HEK293 (cell line): ENCODE results near the gene KRTAP5-2.

Experiments used
- CTCF ChIA-PET: fragments of 350-600 bp; formaldehyde crosslinking; extraction: SDS; loops from one replicate; lab custom pipeline; 2021; ENCODE audit warnings: antibody characterized with exemption; lab: Yijun Ruan, JAX
- POLR2A ChIA-PET: fragments of 300-600 bp; formaldehyde crosslinking; extraction: SDS; loops from one replicate; lab custom pipeline; 2020; ENCODE audit warnings: antibody characterized with exemption, inconsistent platforms; lab: Yijun Ruan, JAX
- H3K27ac ChIP-seq: fragments of 200-500 bp; sonication (Bioruptor generic); 2 replicates; pipeline ENCODE4 v1.5.1; 2014; ENCODE audit warnings: low read depth, low read length, control low read depth, inconsistent platforms; ENCODE audit errors: extremely low read depth
- H3K36me3 ChIP-seq, 2 experiments: fragments of 200-500 bp in 1 of 2; sonication (Bioruptor generic) in 1 of 2; 1 replicate in 1 of 2; 2 replicates in 1 of 2; pipeline ENCODE4 v1.5.1; 2014 to 2017; ENCODE audit warnings: inconsistent platforms in 2 of 2, low read length in 2 of 2; ENCODE audit not compliant: control insufficient read depth in 2 of 2, insufficient read depth in 1 of 2
- H3K4me1 ChIP-seq: fragments of 200-500 bp; sonication (Bioruptor generic); 2 replicates; pipeline ENCODE4 v1.5.1; 2014; ENCODE audit warnings: mild to moderate bottlenecking, low read length, inconsistent platforms; ENCODE audit not compliant: control insufficient read depth, insufficient read depth
- H3K4me3 ChIP-seq: 2 replicates; pipeline ENCODE4 v1.5.1; 2011; ENCODE audit warnings: low read depth, mild to moderate bottlenecking, control low read depth, low read length, moderate library complexity
- H3K9me3 ChIP-seq: fragments of 200-500 bp; sonication (Bioruptor generic); 2 replicates; pipeline ENCODE4 v1.5.1; 2014; ENCODE audit warnings: low read depth, low read length, inconsistent platforms; ENCODE audit not compliant: control insufficient read depth, insufficient read depth
- GFI1B ChIP-seq: fragments of 450-650 bp; formaldehyde crosslinking; IDR thresholded peaks from 2 replicates; pipeline ENCODE4 v1.5.1; 2016; ENCODE audit warnings: missing biosample characterization, missing genetic modification characterization
- GLI4 ChIP-seq: fragments of 450-650 bp; formaldehyde crosslinking; IDR thresholded peaks from 2 replicates; pipeline ENCODE4 v1.5.1; 2016; ENCODE audit warnings: missing biosample characterization, missing genetic modification characterization
- IKZF3 ChIP-seq: fragments of 450-650 bp; IDR thresholded peaks from 2 replicates; pipeline ENCODE4 v1.5.0; 2018; ENCODE audit warnings: missing biosample characterization, mild to moderate bottlenecking, missing genetic modification characterization, moderate library complexity
- OSR2 ChIP-seq: fragments of 450-650 bp; formaldehyde crosslinking; IDR thresholded peaks from 2 replicates; pipeline ENCODE4 v1.5.1; 2016; ENCODE audit warnings: missing biosample characterization, missing genetic modification characterization
- PRDM2 ChIP-seq: fragments of 450-650 bp; formaldehyde crosslinking; IDR thresholded peaks from 2 replicates; pipeline ENCODE4 v1.5.1; 2016; ENCODE audit warnings: missing biosample characterization, missing genetic modification characterization, borderline replicate concordance
- RBAK ChIP-seq: fragments of 450-650 bp; formaldehyde crosslinking; IDR thresholded peaks from 2 replicates; pipeline ENCODE4 v1.5.1; 2016; ENCODE audit warnings: missing biosample characterization, missing genetic modification characterization
- SP3 ChIP-seq: fragments of 450-650 bp; formaldehyde crosslinking; IDR thresholded peaks from 2 replicates; pipeline ENCODE4 v1.5.1; 2016; ENCODE audit warnings: missing biosample characterization, missing genetic modification characterization
- ZBTB6 ChIP-seq: fragments of 450-650 bp; formaldehyde crosslinking; IDR thresholded peaks from 2 replicates; pipeline ENCODE4 v1.5.1; 2017; ENCODE audit warnings: missing biosample characterization, missing genetic modification characterization
- ZNF133 ChIP-seq: fragments of 450-650 bp; formaldehyde crosslinking; IDR thresholded peaks from 2 replicates; pipeline ENCODE4 v1.5.1; 2016; ENCODE audit warnings: missing biosample characterization, missing genetic modification characterization
- ZNF140 ChIP-seq: fragments of 450-650 bp; formaldehyde crosslinking; IDR thresholded peaks from 2 replicates; pipeline ENCODE4 v1.5.1; 2016; ENCODE audit warnings: missing biosample characterization, missing genetic modification characterization
- ZNF19 ChIP-seq: fragments of 450-650 bp; formaldehyde crosslinking; IDR thresholded peaks from 2 replicates; pipeline ENCODE4; 2016; ENCODE audit warnings: missing biosample characterization, missing genetic modification characterization, low read depth
- ZNF280D ChIP-seq: fragments of 450-650 bp; formaldehyde crosslinking; IDR thresholded peaks from 2 replicates; pipeline ENCODE4 v1.5.1; 2016; ENCODE audit warnings: missing biosample characterization, missing genetic modification characterization
- ZNF37A ChIP-seq: fragments of 450-650 bp; IDR thresholded peaks from 2 replicates; pipeline ENCODE4 v1.5.1; 2018; ENCODE audit warnings: missing biosample characterization, missing genetic modification characterization
- ZNF394 ChIP-seq: fragments of 450-650 bp; formaldehyde crosslinking; IDR thresholded peaks from 2 replicates; pipeline ENCODE4 v1.5.1; 2016; ENCODE audit warnings: missing biosample characterization, missing genetic modification characterization, mild to moderate bottlenecking, moderate library complexity, borderline replicate concordance
- ZSCAN4 ChIP-seq: fragments of 450-650 bp; formaldehyde crosslinking; IDR thresholded peaks from 2 replicates; pipeline ENCODE4 v1.5.1; 2017; ENCODE audit warnings: missing biosample characterization, missing genetic modification characterization

KRTAP5-2 gene

GRCh38 chr11:1564535-1565172 is 33.4 kb downstream of the KRTAP5-2 start (continued):
- TF ChIP-seq ZNF280D (tag by site-specific recombination) (no peak), SP3 (tag by site-specific recombination) (no peak; the same call in 1 of the 2 replicates), ZNF37A (tag by site-specific recombination) (no peak)

GRCh38 chr11:1563697-1564534 is 34.2 kb downstream of the KRTAP5-2 start:
- ChIA-PET CTCF (interaction anchor here (1.3 to 2.0 kb wide), 3 partner anchors 11 to 17 kb away, joined by 4 to 18 read pairs (median 10); no protein-coding TSS in a partner anchor), POLR2A (interaction anchor here (0.9 to 1.5 kb wide), 4 partner anchors 10 to 17 kb away, joined by 4 to 6 read pairs (median 4); no protein-coding TSS in a partner anchor)
- peaks cover 0 to 52% of the 10 kb centered on the region in 2 experiments; a peak in 1 of 3 replicates for H3K36me3 ChIP-seq
- TF ChIP-seq ZNF19 = no peak
- no peak for TF ChIP-seq OSR2
- TF ChIP-seq RBAK (tag by site-specific recombination) = no peak
- TF ChIP-seq IKZF3 (tag by site-specific recombination) = no peak
- no peak for TF ChIP-seq ZBTB6 (tag by site-specific recombination)
- TF ChIP-seq ZNF140 = peak; percentile 53; the same call in 1 of the 2 replicates
- H3K4me1 ChIP-seq = no peaks in the 10 kb centered on the region
- no peak overlapping the region for H3K4me3 ChIP-seq
- H3K27ac ChIP-seq = no peak overlapping the region
- H3K9me3 ChIP-seq = no peaks in the 10 kb centered on the region

- Histone ChIP-seq H3K9me3 (no peaks in the 10 kb centered on the region), H3K4me1 (no peaks in the 10 kb centered on the region), H3K4me3 (no peak overlapping the region), H3K27ac (no peak overlapping the region), H3K36me3 (peaks cover 0 to 56% of the 10 kb centered on the region in 2 experiments; a peak in 1 of 3 replicates)
- ChIA-PET POLR2A (no interaction called here), CTCF (interaction anchor here (1.3 to 2.0 kb wide), 2 partner anchors 11 to 16 kb away, joined by 4 to 18 read pairs; no protein-coding TSS in a partner anchor)
- no peak for TF ChIP-seq ZNF133 (tag by site-specific recombination)
- TF ChIP-seq GFI1B (tag by site-specific recombination) = no peak
- no peak for TF ChIP-seq ZNF394
Observed at GRCh38 chr11:1563149-1563638, 34.9 kb downstream of the KRTAP5-2 start.

GRCh38 chr11:1562469-1563148 is 35.5 kb downstream of the KRTAP5-2 start:
- H3K36me3 ChIP-seq = peaks cover 0 to 60% of the 10 kb centered on the region in 2 experiments; a peak in 1 of 3 replicates
- POLR2A ChIA-PET = no interaction called here
- CTCF ChIA-PET = interaction anchor here (1.3 kb wide), 1 partner anchor 15 kb away, joined by 4 read pairs; no protein-coding TSS in a partner anchor
- no peak overlapping the region for H3K27ac ChIP-seq
- H3K4me1 ChIP-seq = no peaks in the 10 kb centered on the region
- no peak overlapping the region for H3K4me3 ChIP-seq
- H3K9me3 ChIP-seq = no peaks in the 10 kb centered on the region
- TF ChIP-seq ZSCAN4 (tag by site-specific recombination) (peak; percentile 78), GLI4 (tag by site-specific recombination) (no peak), PRDM2 (tag by site-specific recombination) (no peak)
